ENCODE results near the gene GOT2. TPM values are rescaled to one million over a fixed set of nuclear protein-coding genes. Genes with fewer than 3 reads are reported as not detected.
A peak's percentile ranks its signal among the peaks of the same experiment; 100 is the strongest.

The GOT2 gene
- total and polyA plus RNA-seq, 12 donors = 47.1 to 181 (median 112) TPM

- intact Hi-C loops (cut with DNase I) = no loop called here
- H3K27me3 ChIP-seq = no peaks in the 10 kb centered on the region
Measured at GRCh38 chr16:58727796-58728568, 6.1 kb downstream of the GOT2 start.

GRCh38 chr16:58727028-58727781, 6.9 kb downstream of the GOT2 start:
- intact Hi-C loops (cut with DNase I) = no loop called here
- peaks cover 0 to 13% of the 10 kb centered on the region in 2 donors for H3K36me3 ChIP-seq (replicated peaks in 1 of 2)
- peaks cover 0 to 32% of the 10 kb centered on the region in 2 donors for H3K4me1 ChIP-seq (replicated peaks in 1 of 2)
- no peak overlapping the region for H3K4me3 ChIP-seq
- peak in 1 of 7 donors; percentile 23 for DNase-seq
- 56 to 67% (median 64%) methylated on average over 8 to 9 of the region's 9 CpGs for WGBS, 4 donors
- peak overlapping the region in 2 of 5 donors; percentile 6 to 37 for H3K27ac ChIP-seq
- TF ChIP-seq CTCF (IDR thresholded peaks at IDR 0.05) = no peak
- no peak for TF ChIP-seq POLR2A (IDR thresholded peaks at IDR 0.05)
- H3K9me3 ChIP-seq (replicated peaks in 1 of 3) = no peaks in the 10 kb centered on the region
- H3K27me3 ChIP-seq = no peaks in the 10 kb centered on the region

More at GRCh38 chr16:58727796-58728568, 6.1 kb downstream of the GOT2 start:
- no peak for DNase-seq
- Histone ChIP-seq H3K27ac (peak overlapping the region in 2 of 5 donors; percentile 6 to 51), H3K36me3 (replicated peaks in 1 of 2) (peaks cover 0 to 5% of the 10 kb centered on the region in 2 donors), H3K4me1 (replicated peaks in 1 of 2) (peaks cover 6 to 40% of the 10 kb centered on the region in 2 donors), H3K9me3 (replicated peaks in 1 of 3) (no peaks in the 10 kb centered on the region), H3K4me3 (no peak overlapping the region)
- TF ChIP-seq CTCF (IDR thresholded peaks at IDR 0.05) (no peak), POLR2A (IDR thresholded peaks at IDR 0.05) (no peak)
- 73 to 85% (median 76%) methylated on average over 9 of the region's 9 CpGs for WGBS, 4 donors

- no peak for DNase-seq
- H3K4me3 ChIP-seq = no peak overlapping the region
- H3K27me3 ChIP-seq = no peaks in the 10 kb centered on the region
- H3K4me1 ChIP-seq (replicated peaks in 1 of 2) = peaks cover 0 to 9% of the 10 kb centered on the region in 2 donors
- intact Hi-C loops (cut with DNase I) = no loop called here
- H3K9me3 ChIP-seq (replicated peaks in 1 of 3) = no peaks in the 10 kb centered on the region
- H3K36me3 ChIP-seq (replicated peaks in 1 of 2) = peaks cover 0 to 50% of the 10 kb centered on the region in 2 donors
- H3K27ac ChIP-seq = no peak overlapping the region
- WGBS, 4 donors = 25 to 82% (median 49%) methylated on average over 3 of the region's 3 CpGs
- TF ChIP-seq CTCF (IDR thresholded peaks at IDR 0.05) (no peak), POLR2A (IDR thresholded peaks at IDR 0.05) (no peak)
Measured at GRCh38 chr16:58723109-58723508, 11.0 kb downstream of the GOT2 start.

- peaks cover 0 to 83% of the 10 kb centered on the region in 2 donors for H3K36me3 ChIP-seq (replicated peaks in 1 of 2)
Measured at GRCh38 chr16:58717994-58718393, 16.1 kb downstream of the GOT2 start.

More at GRCh38 chr16:58717994-58718393, 16.1 kb downstream of the GOT2 start:
- TF ChIP-seq POLR2A (IDR thresholded peaks at IDR 0.05) = no peak
- TF ChIP-seq CTCF (IDR thresholded peaks at IDR 0.05) = no peak
- no peaks in the 10 kb centered on the region for H3K9me3 ChIP-seq (replicated peaks in 1 of 3)
- no peaks in the 10 kb centered on the region for H3K4me1 ChIP-seq (replicated peaks in 1 of 2)
- H3K4me3 ChIP-seq = no peak overlapping the region
- no peak for DNase-seq
- WGBS, 4 donors = 86 to 93% (median 89%) methylated on average over 13 of the region's 13 CpGs
- intact Hi-C loops (cut with DNase I) = no loop called here
- no peaks in the 10 kb centered on the region for H3K27me3 ChIP-seq
- H3K27ac ChIP-seq = no peak overlapping the region
